ENCODE results near the gene EHD3.

GRCh38 chr2:31192851-31193392 is 41.0 kb upstream of the EHD3 start:
- TF ChIP-seq POLR2AphosphoS5 (IDR thresholded peaks at IDR 0.05; ENCODE audit: low read depth, low read length) (no peak), CTCF (IDR thresholded peaks at IDR 0.05; ENCODE audit: control extremely low read depth in 1 of 3, insufficient read depth in 1 of 3, low read depth in 1 of 3, low read length in 3 of 3) (peak in 2 of 3 experiments; percentile 58 to 60; a peak in 3 of 4 replicates), JUND (IDR thresholded peaks at IDR 0.05; ENCODE audit: low read length) (no peak), POLR2A (IDR thresholded peaks at IDR 0.05; ENCODE audit: control extremely low read depth in 1 of 2, low read depth in 2 of 2, low read length in 2 of 2) (no peak)

Data from H1 (cell line).